Gastrocnemius medialis (tissue), 4 donors: Measurements from ENCODE around the gene PALLD. TPM values are rescaled to one million over a fixed set of nuclear protein-coding genes. Genes with fewer than 3 reads are reported as not detected.

Experiments used
- ATAC-seq, 2 donors: fragments of 150-250 bp; one replicate each; pipeline ENCODE4 v1.9.1; 2016
- DNase-seq, 2 donors: peaks; one replicate each; pipeline ENCODE4 v3.0.0-alpha.2; 2019
- H3K27ac ChIP-seq, 4 donors: fragments of 200-600 bp; sonication (generic); 1 replicate in 1 of 4; 2 replicates in 3 of 4; pipeline ENCODE4 v1.5.1; 2016 to 2018; ENCODE audit warnings: mild to moderate bottlenecking in 2 of 4, moderate library complexity in 1 of 4
- H3K27me3 ChIP-seq, 3 donors: fragments of 200-600 bp; sonication (generic) in 2 of 3; 1 replicate in 1 of 3; 2 replicates in 2 of 3; pipeline versions ENCODE4 v1.5.1 to v1.6.0; 2016 to 2019; ENCODE audit warnings: mild to moderate bottlenecking in 1 of 3, moderate library complexity in 1 of 3
- H3K36me3 ChIP-seq, 2 donors: fragments of 200-600 bp; sonication (generic) in 1 of 2; one replicate each; pipeline ENCODE4 v1.5.1; 2017 to 2018
- H3K4me1 ChIP-seq, 2 donors: fragments of 200-600 bp; sonication (generic) in 1 of 2; one replicate each; pipeline ENCODE4 v1.5.1; 2016 to 2017; ENCODE audit warnings: mild to moderate bottlenecking in 2 of 2
- H3K4me3 ChIP-seq, 4 donors: fragments of 200-600 bp; sonication (generic) in 3 of 4; 1 replicate in 1 of 4; 2 replicates in 3 of 4; pipeline ENCODE4 v1.5.1; 2016 to 2019; ENCODE audit warnings: mild to moderate bottlenecking in 2 of 4
- H3K9me3 ChIP-seq, 3 donors: fragments of 200-600 bp; sonication (generic) in 2 of 3; 1 replicate in 1 of 3; 2 replicates in 2 of 3; pipeline ENCODE4 v1.5.1; 2016 to 2019
- CTCF ChIP-seq, 5 experiments: fragments of 450-650 bp in 3 of 5; fragments of 200-600 bp in 2 of 5; sonication (generic) in 2 of 5; IDR thresholded peaks in 4 of 5; conservative IDR thresholded peaks in 1 of 5; 1 replicate in 4 of 5; 2 replicates in 1 of 5; pipeline ENCODE4 v1.5.1; 2016 to 2019; ENCODE audit warnings: antibody characterized with exemption in 5 of 5, mild to moderate bottlenecking in 3 of 5, moderate library complexity in 3 of 5
- POLR2A ChIP-seq, 2 donors: fragments of 450-650 bp; IDR thresholded peaks; one replicate each; pipeline ENCODE4 v1.6.1; 2017; ENCODE audit warnings: antibody characterized with exemption in 2 of 2, mild to moderate bottlenecking in 2 of 2, moderate library complexity in 2 of 2
- in situ Hi-C, 4 donors: fragments of 200-750 bp; cut with MboI; loops; one replicate each; pipeline versions ENCODE4 v1.15.0 to v1.8.0; 2017; ENCODE audit warnings: low sequenced_read_pairs in 4 of 4
- intact Hi-C: fragments of 100-400 bp; cut with DNase I; formaldehyde crosslinking; loops from one replicate; pipeline ENCODE4 v1.15.1; 2023; ENCODE audit warnings: low total_unique reads
- total RNA-seq, 4 donors: library from RNA; depleted of rRNA; stranded (reverse); fragments of >200 nt; gene quantifications; one replicate each; pipeline versions ENCODE4 v1.1.0 to v1.2.3, GENCODE V29; 2016

The PALLD gene
- total RNA-seq, 4 donors from 2014 or later: 165 to 439 (median 319) TPM

- Histone ChIP-seq H3K36me3 (no peaks in the 10 kb centered on the region), H3K4me1 (peaks cover 15 to 16% of the 10 kb centered on the region in 2 donors), H3K4me3 (no peak overlapping the region), H3K27ac (no peak overlapping the region), H3K9me3 (no peaks in the 10 kb centered on the region), H3K27me3 (no peaks in the 10 kb centered on the region)
- DNase-seq: no peak
- intact Hi-C loops (no loop called here), in situ Hi-C loops (no loop called here)
- TF ChIP-seq POLR2A (IDR thresholded peaks at IDR 0.05): no peak
- no peak for ATAC-seq
Observed at GRCh38 chr4:168549143-168549542, 52.3 kb downstream of the PALLD start.

GRCh38 chr4:168550064-168550766, 53.4 kb downstream of the PALLD start:
- DNase-seq: no peak
- no peak for ATAC-seq
- H3K4me1 ChIP-seq: peaks cover 11 to 13% of the 10 kb centered on the region in 2 donors
- no peaks in the 10 kb centered on the region for H3K9me3 ChIP-seq
- H3K27me3 ChIP-seq: no peaks in the 10 kb centered on the region
- in situ Hi-C loops (no loop called here), intact Hi-C loops (loop anchor here (5.0 to 10.0 kb wide), 4 partner anchors 38 to 368 kb away; partner anchors contain the start of gene DDX60)
- TF ChIP-seq CTCF (IDR thresholded peaks at IDR 0.05 in 4 of 5, conservative IDR thresholded peaks at IDR 0.05 in 1 of 5) (no peak), POLR2A (IDR thresholded peaks at IDR 0.05) (no peak)
- no peak overlapping the region for H3K4me3 ChIP-seq
- H3K36me3 ChIP-seq: no peaks in the 10 kb centered on the region
- H3K27ac ChIP-seq: peak overlapping the region in 1 of 4 donors; percentile 20

GRCh38 chr4:168551211-168551610, 54.4 kb downstream of the PALLD start:
- Histone ChIP-seq H3K27me3 (no peaks in the 10 kb centered on the region), H3K4me1 (peaks cover 11 to 13% of the 10 kb centered on the region in 2 donors), H3K36me3 (no peaks in the 10 kb centered on the region), H3K4me3 (no peak overlapping the region), H3K9me3 (no peaks in the 10 kb centered on the region), H3K27ac (no peak overlapping the region)
- TF ChIP-seq POLR2A (IDR thresholded peaks at IDR 0.05): no peak
- TF ChIP-seq CTCF (IDR thresholded peaks at IDR 0.05 in 4 of 5, conservative IDR thresholded peaks at IDR 0.05 in 1 of 5): no peak
- DNase-seq (no peak), ATAC-seq (no peak)
- in situ Hi-C loops: no loop called here
- intact Hi-C loops: loop anchor here (5.0 to 10.0 kb wide), 4 partner anchors 39 to 369 kb away; partner anchors contain the start of gene DDX60

GRCh38 chr4:168551945-168552695, 55.3 kb downstream of the PALLD start:
- peaks cover 11 to 13% of the 10 kb centered on the region in 2 donors for H3K4me1 ChIP-seq
- no peaks in the 10 kb centered on the region for H3K9me3 ChIP-seq
- in situ Hi-C loops (no loop called here), intact Hi-C loops (loop anchor here (5.0 to 10.0 kb wide), 4 partner anchors 40 to 370 kb away; partner anchors contain the start of gene DDX60)
- H3K4me3 ChIP-seq: no peak overlapping the region
- no peaks in the 10 kb centered on the region for H3K27me3 ChIP-seq
- ATAC-seq (peak; percentile 60 to 71), DNase-seq (no peak)
- H3K27ac ChIP-seq: peak overlapping the region in 1 of 4 donors; percentile 25
- no peaks in the 10 kb centered on the region for H3K36me3 ChIP-seq
- no peak for TF ChIP-seq POLR2A (IDR thresholded peaks at IDR 0.05)
- TF ChIP-seq CTCF (IDR thresholded peaks at IDR 0.05 in 4 of 5, conservative IDR thresholded peaks at IDR 0.05 in 1 of 5): no peak
